Chondrocyte (in vitro differentiated cells): ENCODE data around the gene LRCH3. TPM values are rescaled to one million over a fixed set of nuclear protein-coding genes. Genes with fewer than 3 reads are reported as not detected.

Experiments used
- total RNA-seq: library from RNA; stranded (reverse); gene quantifications from 3 replicates; pipeline ENCODE4 v1.2.1, GENCODE V29; 2021

Gene LRCH3
- total RNA-seq, 1 donor from 2014 or later, result 49.8 TPM

Other genes with a start within 250 kb of the LRCH3 start
- 5.0 to 8.4 TPM (median 6.5 TPM) in 3 replicates for gene BDH1, start 235.3 kb upstream of the LRCH3 start, total RNA-seq
- gene RUBCN, start 54.4 kb upstream of the LRCH3 start, total RNA-seq, result 27.2 to 32.3 TPM (median 31.2 TPM) in 3 replicates
- gene FYTTD1, start 41.4 kb upstream of the LRCH3 start, total RNA-seq, result 73.6 to 83.3 TPM (median 74.2 TPM) in 3 replicates
- gene RPL35A, start 158.9 kb downstream of the LRCH3 start, total RNA-seq, result 657 to 708 TPM (median 675 TPM) in 3 replicates
- gene LMLN, start 169.0 kb downstream of the LRCH3 start, total RNA-seq, result 7.0 to 11.4 TPM (median 7.7 TPM) in 3 replicates